HEK293 (cell line): Measurements from ENCODE around the gene SMAD7.
A peak's percentile ranks its signal among the peaks of the same experiment; 100 is the strongest.

Source experiments
- BCL11A ChIP-seq: fragments of 450-650 bp; formaldehyde crosslinking; IDR thresholded peaks from 2 replicates; pipeline ENCODE4 v1.5.1; 2016; ENCODE audit warnings: low read depth, missing biosample characterization, missing genetic modification characterization
- BCL11B ChIP-seq: fragments of 450-650 bp; formaldehyde crosslinking; IDR thresholded peaks from 2 replicates; pipeline ENCODE4 v1.5.1; 2016; ENCODE audit warnings: low read depth, missing biosample characterization, missing genetic modification characterization
- CTCF ChIP-seq: fragments of 450-650 bp; formaldehyde crosslinking; IDR thresholded peaks from 2 replicates; pipeline ENCODE4 v1.5.1; 2016; ENCODE audit warnings: missing biosample characterization, missing genetic modification characterization
- GLIS1 ChIP-seq: fragments of 450-650 bp; formaldehyde crosslinking; IDR thresholded peaks from 2 replicates; pipeline ENCODE4 v1.5.1; 2016; ENCODE audit warnings: missing biosample characterization, missing genetic modification characterization
- HOXA7 ChIP-seq: sonication (generic); formaldehyde crosslinking; IDR thresholded peaks from 2 replicates; pipeline ENCODE4 v1.8.1; 2022; ENCODE audit warnings: missing genetic modification reagents, borderline replicate concordance
- HOXD13 ChIP-seq: sonication (generic); formaldehyde crosslinking; IDR thresholded peaks from 2 replicates; pipeline ENCODE4 v1.8.0; 2022; ENCODE audit warnings: missing genetic modification reagents, borderline replicate concordance
- KLF7 ChIP-seq: fragments of 450-650 bp; formaldehyde crosslinking; IDR thresholded peaks from 2 replicates; pipeline ENCODE4 v1.5.1; 2016; ENCODE audit warnings: missing biosample characterization, missing genetic modification characterization, borderline replicate concordance
- OSR2 ChIP-seq: fragments of 450-650 bp; formaldehyde crosslinking; IDR thresholded peaks from 2 replicates; pipeline ENCODE4 v1.5.1; 2016; ENCODE audit warnings: missing biosample characterization, missing genetic modification characterization
- REPIN1 ChIP-seq: fragments of 450-650 bp; formaldehyde crosslinking; IDR thresholded peaks from 2 replicates; pipeline ENCODE4 v1.5.1; 2017; ENCODE audit warnings: missing biosample characterization, missing genetic modification characterization, low read depth
- SP3 ChIP-seq: fragments of 450-650 bp; formaldehyde crosslinking; IDR thresholded peaks from 2 replicates; pipeline ENCODE4 v1.5.1; 2016; ENCODE audit warnings: missing biosample characterization, missing genetic modification characterization
- YY2 ChIP-seq: fragments of 450-650 bp; formaldehyde crosslinking; IDR thresholded peaks from 2 replicates; pipeline ENCODE4 v1.5.1; 2016; ENCODE audit warnings: missing biosample characterization, missing genetic modification characterization
- ZBTB1 ChIP-seq: fragments of 450-650 bp; formaldehyde crosslinking; IDR thresholded peaks from 2 replicates; pipeline ENCODE4 v1.5.1; 2016; ENCODE audit warnings: missing biosample characterization, missing genetic modification characterization
- ZBTB17 ChIP-seq: fragments of 450-650 bp; formaldehyde crosslinking; IDR thresholded peaks from 2 replicates; pipeline ENCODE4 v1.5.1; 2016; ENCODE audit warnings: missing biosample characterization, missing genetic modification characterization
- ZBTB26 ChIP-seq: fragments of 450-650 bp; formaldehyde crosslinking; optimal IDR thresholded peaks from 2 replicates; pipeline ENCODE3; 2016; ENCODE audit warnings: missing biosample characterization, mild to moderate bottlenecking, missing genetic modification characterization
- ZBTB49 ChIP-seq: fragments of 450-650 bp; formaldehyde crosslinking; IDR thresholded peaks from 2 replicates; pipeline ENCODE4 v1.5.1; 2016; ENCODE audit warnings: missing biosample characterization, missing genetic modification characterization, low read depth
- ZNF121 ChIP-seq: fragments of 450-650 bp; formaldehyde crosslinking; IDR thresholded peaks from 2 replicates; pipeline ENCODE4 v1.5.1; 2016; ENCODE audit warnings: missing biosample characterization, missing genetic modification characterization
- ZNF18 ChIP-seq: fragments of 450-650 bp; formaldehyde crosslinking; IDR thresholded peaks from 2 replicates; pipeline ENCODE4 v1.5.1; 2016; ENCODE audit warnings: missing biosample characterization, missing genetic modification characterization
- ZNF398 ChIP-seq: fragments of 450-650 bp; formaldehyde crosslinking; IDR thresholded peaks from 2 replicates; pipeline ENCODE4 v1.5.1; 2017; ENCODE audit warnings: missing biosample characterization, missing genetic modification characterization
- ZNF449 ChIP-seq: fragments of 450-650 bp; formaldehyde crosslinking; IDR thresholded peaks from 2 replicates; pipeline ENCODE4 v1.5.1; 2017; ENCODE audit warnings: missing biosample characterization, mild to moderate bottlenecking, missing genetic modification characterization, moderate library complexity
- ZNF561 ChIP-seq: fragments of 450-650 bp; IDR thresholded peaks from 2 replicates; pipeline ENCODE4 v1.5.1; 2018; ENCODE audit warnings: missing biosample characterization, missing genetic modification characterization, borderline replicate concordance
- ZNF580 ChIP-seq: fragments of 450-650 bp; formaldehyde crosslinking; IDR thresholded peaks from 2 replicates; pipeline ENCODE4 v1.5.1; 2016; ENCODE audit warnings: missing biosample characterization, missing genetic modification characterization
- ZNF585B ChIP-seq: fragments of 450-650 bp; formaldehyde crosslinking; IDR thresholded peaks from 2 replicates; pipeline ENCODE4 v1.5.1; 2016; ENCODE audit warnings: missing biosample characterization, missing genetic modification characterization
- ZNF704 ChIP-seq: fragments of 450-650 bp; formaldehyde crosslinking; IDR thresholded peaks from 2 replicates; pipeline ENCODE4 v1.5.1; 2016; ENCODE audit warnings: missing biosample characterization, missing genetic modification characterization
- ZNF776 ChIP-seq: fragments of 450-650 bp; formaldehyde crosslinking; IDR thresholded peaks from 2 replicates; pipeline ENCODE4 v1.5.0; 2017; ENCODE audit warnings: missing biosample characterization, missing genetic modification characterization, borderline replicate concordance
- ZNF777 ChIP-seq: fragments of 450-650 bp; formaldehyde crosslinking; IDR thresholded peaks from 2 replicates; pipeline ENCODE4 v1.5.1; 2017; ENCODE audit warnings: missing biosample characterization, missing genetic modification characterization, borderline replicate concordance
- ZNF792 ChIP-seq: fragments of 450-650 bp; formaldehyde crosslinking; IDR thresholded peaks from 2 replicates; pipeline ENCODE4 v1.5.1; 2016; ENCODE audit warnings: missing biosample characterization, missing genetic modification characterization
- ZNF830 ChIP-seq: fragments of 450-650 bp; IDR thresholded peaks from 2 replicates; pipeline ENCODE4 v1.5.0; 2018; ENCODE audit warnings: missing biosample characterization, missing genetic modification characterization, low read depth, mild to moderate bottlenecking, moderate library complexity

Gene SMAD7

GRCh38 chr18:48994044-48994651, 43.4 kb upstream of the SMAD7 start (continued):
- TF ChIP-seq ZNF449 (tag by site-specific recombination) (no peak), ZNF704 (tag by site-specific recombination) (no peak), ZBTB49 (tag by site-specific recombination) (no peak), BCL11B (tag by site-specific recombination) (no peak), KLF7 (tag by site-specific recombination) (no peak), ZNF398 (tag by site-specific recombination) (0 out of 2 replicates have a peak, but pooled peaks have one; percentile 26), ZBTB26 (tag by site-specific recombination) (no peak), ZNF830 (no peak), ZNF580 (no peak), CTCF (tag by site-specific recombination) (no peak), ZNF776 (tag by site-specific recombination) (no peak), ZNF585B (no peak), BCL11A (tag by site-specific recombination) (no peak), OSR2 (tag by site-specific recombination) (peak; percentile 37; the same call in 1 of the 2 replicates), ZNF121 (tag by site-specific recombination) (no peak), ZBTB1 (no peak), ZNF777 (tag by site-specific recombination) (no peak), SP3 (tag by site-specific recombination) (no peak), HOXD13 (CRISPR knock-in tag) (no peak), ZBTB17 (tag by site-specific recombination) (no peak), REPIN1 (tag by site-specific recombination) (no peak), YY2 (tag by site-specific recombination) (no peak), ZNF561 (tag by site-specific recombination) (no peak), ZNF18 (tag by site-specific recombination) (peak; percentile 88), GLIS1 (tag by site-specific recombination) (peak; percentile 54), ZNF792 (tag by site-specific recombination) (no peak), HOXA7 (CRISPR knock-in tag) (no peak)
